Kidney tubule cell (primary cell): ENCODE measurements around the gene ZSWIM4.
A peak's percentile ranks its signal among the peaks of the same experiment; 100 is the strongest.

Experiments
- DNase-seq: peaks from one replicate; pipeline ENCODE4 v3.0.0-alpha.2; 2018; ENCODE audit warnings: low spot score

ZSWIM4 gene

GRCh38 chr19:13875824-13876223 lies 80.6 kb downstream of the ZSWIM4 start:
- DNase-seq, result no peak

GRCh38 chr19:13876834-13877233 lies 81.6 kb downstream of the ZSWIM4 start, which contains the start of gene NANOS3:
Gene NANOS3, plus strand, starts transcription at chr19:13877134. Its CDS starts 115 bp downstream, at chr19:13877249.
- DNase-seq, result no peak

- DNase-seq, result no peak
These were observed 82.1 kb downstream of the ZSWIM4 start for GRCh38 chr19:13877303-13877702.

GRCh38 chr19:13880059-13881043 lies 85.1 kb downstream of the ZSWIM4 start:
- DNase-seq, result peak; percentile 97

GRCh38 chr19:13881251-13881691 lies 86.0 kb downstream of the ZSWIM4 start:
- DNase-seq, result peak; percentile 21
